ENCODE data around the gene MYO5A.

DNA sequence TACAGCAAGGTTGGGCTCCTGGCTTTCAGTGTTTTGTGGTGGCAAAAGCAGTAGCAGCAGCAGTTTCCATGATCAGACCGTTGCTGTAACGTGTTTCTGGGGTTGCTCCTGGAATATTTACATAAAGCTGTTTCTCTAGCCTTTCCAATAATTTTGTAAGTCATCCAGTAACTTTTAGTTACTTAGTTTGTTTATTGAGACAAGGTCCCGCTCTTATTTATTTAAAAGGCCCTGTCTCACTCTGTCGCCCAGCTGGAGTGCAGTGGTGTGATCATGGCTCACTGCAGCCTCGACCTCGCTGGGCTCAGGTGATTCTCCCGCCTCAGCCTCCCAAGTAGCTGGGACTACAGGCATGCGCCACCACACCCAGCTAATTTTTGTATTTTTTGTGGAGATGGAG, 8.8 kb upstream of the MYO5A start:
- TF ChIP-seq CTCF (IDR thresholded peaks at IDR 0.05) (no peak), EP300 (IDR thresholded peaks at IDR 0.05) (no peak), POLR2A (IDR thresholded peaks at IDR 0.05; ENCODE audit: low read depth) (no peak), POLR2AphosphoS5 (IDR thresholded peaks at IDR 0.05) (no peak)
